GM18517 (cell line): ENCODE results near the gene HOXC10.

Source experiments
- ATAC-seq: cut with Tn5 transposase; IDR thresholded peaks from one replicate; pipeline ENCODE4 v1.9.1; 2021; ENCODE audit warnings: mild to moderate bottlenecking, moderate library complexity; ENCODE audit not compliant: unreplicated experiment

Gene HOXC10

GRCh38 chr12:53975479-53976152 lies 9.3 kb upstream of the HOXC10 start:
- no peak for ATAC-seq

- ATAC-seq: no peak
Measured at GRCh38 chr12:53976172-53976822, 8.6 kb upstream of the HOXC10 start.

GRCh38 chr12:53976823-53977595 lies 7.9 kb upstream of the HOXC10 start:
- ATAC-seq: no peak

DNA sequence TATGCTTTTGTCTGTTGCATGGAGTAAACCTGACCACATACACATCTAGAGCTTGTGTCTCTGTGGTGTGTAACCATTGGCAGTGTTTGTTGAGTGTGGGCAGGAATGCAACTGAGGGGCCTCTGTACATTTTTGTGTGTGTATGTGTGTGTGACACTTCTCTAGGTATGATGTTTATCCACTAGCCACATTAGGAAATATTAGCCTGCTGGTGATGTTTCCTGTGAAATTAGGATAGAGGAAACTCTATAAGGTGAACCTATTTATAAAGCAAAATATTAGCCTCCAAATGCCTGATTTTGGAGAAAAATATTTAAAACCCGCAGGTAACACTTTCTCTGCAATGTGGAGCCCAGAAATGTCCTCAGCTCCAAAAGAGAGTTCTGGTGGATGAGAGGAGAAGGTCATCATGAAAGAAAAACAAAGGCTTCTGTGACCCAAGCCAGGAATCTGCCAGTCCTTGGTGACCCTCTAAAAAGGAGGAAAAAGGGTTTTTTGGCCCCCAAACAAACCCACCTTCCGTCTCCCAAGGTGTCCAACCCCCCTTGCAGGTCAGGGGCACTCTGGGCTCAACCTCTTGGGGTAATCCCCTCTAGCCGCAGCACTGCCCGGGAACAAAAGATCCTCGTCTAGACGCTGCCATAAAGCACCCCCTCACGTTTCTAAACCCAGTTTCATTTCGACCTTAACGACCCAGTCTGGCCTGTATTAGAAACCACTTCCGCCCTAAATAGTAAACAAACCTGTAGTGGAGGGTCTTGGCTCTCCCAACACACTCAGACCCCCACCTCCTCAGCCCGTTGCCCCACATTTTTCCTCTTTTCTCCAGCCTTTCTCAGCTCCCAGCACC lies 7.1 kb upstream of the HOXC10 start:
- ATAC-seq: no peak

GRCh38 chr12:53978477-53979356 lies 6.2 kb upstream of the HOXC10 start:
- ATAC-seq: no peak

DNA sequence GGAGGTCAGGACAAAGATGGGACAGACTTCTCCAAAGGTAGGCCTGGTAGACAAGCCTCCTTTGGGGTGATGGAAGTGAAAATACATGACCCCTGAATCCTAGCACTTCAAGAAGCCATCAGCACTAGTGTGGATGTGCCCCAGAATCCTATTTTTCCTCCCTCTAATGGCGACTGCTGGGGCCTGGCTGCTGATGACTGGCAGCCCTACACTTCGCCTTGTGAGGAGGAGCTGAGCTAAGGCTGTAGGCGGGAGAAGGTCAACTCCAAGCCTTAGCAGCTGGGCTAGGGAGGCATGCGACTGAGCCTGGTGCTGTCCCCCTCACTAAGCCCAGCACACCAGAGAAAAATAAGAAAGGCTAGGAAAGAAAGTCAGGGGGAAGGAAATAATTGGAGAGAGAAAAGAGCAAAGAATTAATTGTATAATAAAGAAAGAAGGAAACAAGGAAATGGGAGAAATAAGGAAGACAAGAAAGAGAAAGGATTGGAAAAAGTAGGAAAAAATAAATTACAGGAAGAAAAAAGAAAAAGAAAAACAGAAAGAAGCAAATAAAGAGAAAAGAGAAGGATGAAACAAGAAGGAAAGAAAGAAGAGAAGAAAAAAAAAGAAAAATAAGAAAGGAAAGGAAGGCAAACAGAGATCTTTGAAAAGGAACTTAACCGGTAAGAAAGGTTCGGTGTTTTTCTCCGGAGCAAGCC lies 4.7 kb upstream of the HOXC10 start:
- ATAC-seq: no peak

- no peak for ATAC-seq
Measured at GRCh38 chr12:53980802-53981496, 4.0 kb upstream of the HOXC10 start.

GRCh38 chr12:53981634-53982565 lies 3.0 kb upstream of the HOXC10 start:
- no peak for ATAC-seq

- no peak for ATAC-seq
Measured at GRCh38 chr12:53982648-53983567, 2.0 kb upstream of the HOXC10 start.

GRCh38 chr12:53983568-53983949 lies 1.4 kb upstream of the HOXC10 start:
- ATAC-seq: no peak

- ATAC-seq: no peak
Measured at GRCh38 chr12:53983950-53984572, 885 bp upstream of the HOXC10 start.

DNA sequence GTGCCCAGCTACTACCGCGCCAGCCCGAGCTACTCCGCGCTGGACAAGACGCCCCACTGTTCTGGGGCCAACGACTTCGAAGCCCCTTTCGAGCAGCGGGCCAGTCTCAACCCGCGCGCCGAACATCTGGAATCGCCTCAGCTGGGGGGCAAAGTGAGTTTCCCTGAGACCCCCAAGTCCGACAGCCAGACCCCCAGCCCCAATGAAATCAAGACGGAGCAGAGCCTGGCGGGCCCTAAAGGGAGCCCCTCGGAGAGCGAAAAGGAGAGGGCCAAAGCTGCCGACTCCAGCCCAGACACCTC lies 697 bp downstream of the HOXC10 start:
- no peak for ATAC-seq

DNA sequence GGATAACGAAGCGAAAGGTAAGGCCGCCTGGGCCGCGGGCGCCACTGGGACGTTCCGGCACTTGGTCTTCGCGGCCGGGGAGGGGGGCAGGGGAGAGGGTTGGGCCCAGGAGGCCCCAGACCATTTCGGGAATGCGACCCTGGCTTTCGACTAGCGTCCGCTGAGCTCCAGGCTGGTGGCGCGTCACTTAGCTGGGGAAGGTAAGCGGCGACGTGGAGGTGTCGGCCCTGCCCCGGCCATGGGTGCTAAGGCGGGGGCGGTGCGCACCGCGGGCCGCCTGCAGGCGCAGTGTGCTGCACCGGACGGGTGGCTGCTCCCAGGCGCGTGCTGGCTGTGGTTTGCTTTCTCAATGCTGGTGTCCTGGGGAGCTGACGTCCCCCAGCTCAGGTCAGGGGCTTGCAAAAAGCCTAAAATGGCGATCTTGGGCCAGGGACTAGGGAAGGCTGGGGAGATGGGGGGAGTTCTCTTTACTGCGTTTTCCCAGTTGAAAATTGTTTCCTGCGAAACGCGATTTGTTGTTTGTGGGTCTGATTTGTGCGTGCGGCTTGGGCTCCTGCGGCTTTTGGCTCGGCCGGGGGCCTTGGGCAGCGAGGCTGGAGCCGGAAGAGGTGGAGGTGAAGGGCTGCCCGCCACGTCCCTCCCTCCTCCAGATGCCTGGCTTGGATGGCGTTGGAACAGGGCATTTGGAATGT lies 1.2 kb downstream of the HOXC10 start:
- ATAC-seq: no peak

GRCh38 chr12:53986686-53987483 lies 1.9 kb downstream of the HOXC10 start:
- ATAC-seq: no peak

GRCh38 chr12:53987787-53988230 lies 2.9 kb downstream of the HOXC10 start:
- no peak for ATAC-seq
